Stomach (tissue), 4 donors: ENCODE results near the gene NATD1.

ENCODE experiments used
- EP300 ChIP-seq: sonication (generic); formaldehyde crosslinking; IDR thresholded peaks from one replicate; pipeline ENCODE4 v1.6.1; 2017; ENCODE audit warnings: antibody characterized with exemption
- POLR2A ChIP-seq, 4 donors: fragments of 450-650 bp; IDR thresholded peaks; one replicate each; pipeline ENCODE4 v1.6.1; 2016; ENCODE audit warnings: antibody characterized with exemption in 4 of 4, control low read depth in 2 of 4, mild to moderate bottlenecking in 1 of 4, moderate library complexity in 1 of 4
- TF ChIP-seq, protein P1 (sequence below), 7 experiments: fragments of 450-650 bp in 4 of 7; fragments of 200-600 bp in 3 of 7; sonication (generic) in 3 of 7; IDR thresholded peaks; one replicate each; pipeline ENCODE4 v1.5.1; 2016 to 2019; ENCODE audit warnings: antibody characterized with exemption in 7 of 7, control low read depth in 2 of 7, mild to moderate bottlenecking in 1 of 7

DNA sequence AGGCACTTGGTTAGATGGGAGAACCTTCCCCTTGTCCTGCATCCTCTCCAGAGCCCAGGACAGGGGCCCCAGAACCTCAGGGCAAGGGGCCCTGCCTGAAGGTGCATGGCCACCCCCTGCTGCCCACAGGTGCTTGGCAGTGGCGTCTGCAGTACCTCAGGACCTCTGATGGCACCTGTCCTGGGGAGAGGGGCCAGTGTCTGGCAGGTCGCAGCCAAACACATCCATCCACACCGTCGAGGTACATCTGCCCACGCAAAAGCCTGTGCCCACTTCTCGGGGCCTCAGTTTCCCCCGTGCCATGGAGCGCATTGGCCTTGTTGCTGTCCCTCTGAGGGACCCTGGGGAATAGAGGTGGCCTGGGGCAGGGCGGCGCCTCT lies 40.6 kb upstream of the NATD1 start:
- TF ChIP-seq, protein P1, sequence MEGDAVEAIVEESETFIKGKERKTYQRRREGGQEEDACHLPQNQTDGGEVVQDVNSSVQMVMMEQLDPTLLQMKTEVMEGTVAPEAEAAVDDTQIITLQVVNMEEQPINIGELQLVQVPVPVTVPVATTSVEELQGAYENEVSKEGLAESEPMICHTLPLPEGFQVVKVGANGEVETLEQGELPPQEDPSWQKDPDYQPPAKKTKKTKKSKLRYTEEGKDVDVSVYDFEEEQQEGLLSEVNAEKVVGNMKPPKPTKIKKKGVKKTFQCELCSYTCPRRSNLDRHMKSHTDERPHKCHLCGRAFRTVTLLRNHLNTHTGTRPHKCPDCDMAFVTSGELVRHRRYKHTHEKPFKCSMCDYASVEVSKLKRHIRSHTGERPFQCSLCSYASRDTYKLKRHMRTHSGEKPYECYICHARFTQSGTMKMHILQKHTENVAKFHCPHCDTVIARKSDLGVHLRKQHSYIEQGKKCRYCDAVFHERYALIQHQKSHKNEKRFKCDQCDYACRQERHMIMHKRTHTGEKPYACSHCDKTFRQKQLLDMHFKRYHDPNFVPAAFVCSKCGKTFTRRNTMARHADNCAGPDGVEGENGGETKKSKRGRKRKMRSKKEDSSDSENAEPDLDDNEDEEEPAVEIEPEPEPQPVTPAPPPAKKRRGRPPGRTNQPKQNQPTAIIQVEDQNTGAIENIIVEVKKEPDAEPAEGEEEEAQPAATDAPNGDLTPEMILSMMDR (IDR thresholded peaks at IDR 0.05), result no peak
- TF ChIP-seq POLR2A (IDR thresholded peaks at IDR 0.05) (no peak), EP300 (no peak)
